MCF 10A (cell line): ENCODE results near the gene COL21A1. TPM values are rescaled to one million over a fixed set of nuclear protein-coding genes. Genes with fewer than 3 reads are reported as not detected.
A peak's percentile ranks its signal among the peaks of the same experiment; 100 is the strongest.

Source experiments
- BruUV-seq: library from RNA; stranded (reverse); fragments of 400-500 nt; replicated peaks from 2 replicates; lab custom pipeline; 2021; lab: Mats Ljungman, UMichigan
- CTCF ChIA-PET: fragments of 300-600 bp; sonication (Branson Sonifier 250); formaldehyde crosslinking; extraction: SDS; loops from one replicate; lab custom pipeline; 2021; ENCODE audit warnings: antibody characterized with exemption, inconsistent platforms; lab: Yijun Ruan, JAX
- POLR2A ChIA-PET: fragments of 300-600, 350-650 bp; sonication (Branson Sonifier 250); formaldehyde crosslinking; extraction: SDS; loops from one replicate; lab custom pipeline; 2020; ENCODE audit warnings: antibody characterized with exemption, inconsistent platforms; lab: Yijun Ruan, JAX
- DNase-seq: peaks from one replicate; pipeline ENCODE4 v3.0.0-alpha.2; 2018; ENCODE audit not compliant: unreplicated experiment
- H3K27ac Mint-ChIP-seq: one replicate; pipeline ENCODE4 v1.8.0; 2022; ENCODE audit warnings: mild to moderate bottlenecking, low read depth, mixed read lengths; ENCODE audit not compliant: unreplicated experiment
- H3K27me3 Mint-ChIP-seq: one replicate; pipeline ENCODE4 v1.8.0; 2022; ENCODE audit warnings: mixed read lengths; ENCODE audit not compliant: insufficient read depth, unreplicated experiment
- H3K36me3 Mint-ChIP-seq: one replicate; pipeline ENCODE4 v1.8.0; 2022; ENCODE audit warnings: mild to moderate bottlenecking, moderate library complexity, mixed read lengths; ENCODE audit not compliant: insufficient read depth, unreplicated experiment
- H3K4me1 Mint-ChIP-seq: one replicate; pipeline ENCODE4 v1.8.0; 2022; ENCODE audit warnings: mixed read lengths; ENCODE audit not compliant: insufficient read depth, unreplicated experiment
- H3K4me3 Mint-ChIP-seq: one replicate; pipeline ENCODE4 v1.8.0; 2022; ENCODE audit warnings: mild to moderate bottlenecking, moderate library complexity, mixed read lengths; ENCODE audit not compliant: unreplicated experiment
- H3K9me3 Mint-ChIP-seq: one replicate; pipeline ENCODE4 v1.8.0; 2022; ENCODE audit warnings: mixed read lengths; ENCODE audit not compliant: unreplicated experiment
- intact Hi-C: fragments of 100-400 bp; cut with micrococcal nuclease; formaldehyde crosslinking; loops from 2 replicates; pipeline ENCODE4 v1.14.1; 2022
- total RNA-seq: library from RNA; stranded (reverse); gene quantifications from 2 replicates; pipeline ENCODE4 v1.2.3, GENCODE V29; 2022
- TF ChIP-seq, protein P1 (sequence below): fragments of 200-600 bp; IDR thresholded peaks from one replicate; pipeline ENCODE4 v1.8.0; 2022; ENCODE audit warnings: antibody characterized with exemption, mild to moderate bottlenecking; ENCODE audit not compliant: unreplicated experiment

Gene COL21A1
- total RNA-seq, 1 experiment from 2014 or later = 1.8 TPM

DNA sequence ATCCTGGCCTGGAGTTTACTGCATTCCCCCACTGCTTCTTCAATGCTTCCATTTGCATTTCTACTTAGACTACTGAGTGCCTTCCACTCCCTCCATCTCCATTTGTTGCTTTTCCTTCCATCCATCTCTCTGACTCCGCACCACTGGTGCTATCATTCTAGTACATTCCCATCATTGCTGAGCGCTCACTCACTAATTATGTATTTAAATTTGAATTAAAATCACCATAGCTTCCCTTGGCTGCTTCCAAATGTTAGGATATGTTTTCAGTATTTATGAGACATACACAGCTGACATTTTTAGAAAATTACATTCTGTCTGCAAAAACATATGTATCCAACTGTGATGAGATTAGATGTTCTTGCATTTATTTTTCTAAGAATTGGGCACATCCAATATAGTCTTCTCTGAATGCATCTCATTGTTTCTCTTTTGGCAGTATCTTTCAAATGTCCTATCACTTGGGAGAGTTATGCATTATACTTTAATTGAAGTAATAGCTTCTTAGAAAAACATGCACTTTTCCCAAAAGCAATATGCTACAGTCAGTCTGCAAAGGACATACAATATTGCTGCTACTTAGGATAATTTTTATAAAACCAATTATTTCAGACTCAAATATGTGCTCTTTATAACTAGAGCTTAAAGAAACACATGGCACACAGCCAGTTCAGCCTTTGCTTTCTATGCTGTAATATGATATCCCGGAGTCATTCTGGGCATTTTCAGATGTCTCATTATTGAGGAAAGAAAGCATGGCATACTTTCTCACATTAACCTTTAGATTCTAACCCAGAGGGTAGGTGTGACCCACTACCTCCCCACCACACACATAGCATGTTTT is 12.1 kb upstream of the COL21A1 start:
- peak; percentile 72 for DNase-seq
- Mint-ChIP-seq H3K4me1 (peaks cover 16% of the 10 kb centered on the region), H3K9me3 (no peaks in the 10 kb centered on the region), H3K27me3 (no peaks in the 10 kb centered on the region), H3K36me3 (no peaks in the 10 kb centered on the region), H3K27ac (no peak overlapping the region), H3K4me3 (no peak overlapping the region)
- POLR2A ChIA-PET = interaction anchor here (0.8 to 1.3 kb wide), 2 partner anchors 9 to 18 kb away, joined by 3 to 4 read pairs; no protein-coding TSS in a partner anchor
- CTCF ChIA-PET = interaction anchor here (0.6 to 0.9 kb wide), 2 partner anchors 18 to 983 kb away, joined by 3 read pairs; no protein-coding TSS in a partner anchor
- intact Hi-C loops = no loop called here
- TF ChIP-seq, protein P1, sequence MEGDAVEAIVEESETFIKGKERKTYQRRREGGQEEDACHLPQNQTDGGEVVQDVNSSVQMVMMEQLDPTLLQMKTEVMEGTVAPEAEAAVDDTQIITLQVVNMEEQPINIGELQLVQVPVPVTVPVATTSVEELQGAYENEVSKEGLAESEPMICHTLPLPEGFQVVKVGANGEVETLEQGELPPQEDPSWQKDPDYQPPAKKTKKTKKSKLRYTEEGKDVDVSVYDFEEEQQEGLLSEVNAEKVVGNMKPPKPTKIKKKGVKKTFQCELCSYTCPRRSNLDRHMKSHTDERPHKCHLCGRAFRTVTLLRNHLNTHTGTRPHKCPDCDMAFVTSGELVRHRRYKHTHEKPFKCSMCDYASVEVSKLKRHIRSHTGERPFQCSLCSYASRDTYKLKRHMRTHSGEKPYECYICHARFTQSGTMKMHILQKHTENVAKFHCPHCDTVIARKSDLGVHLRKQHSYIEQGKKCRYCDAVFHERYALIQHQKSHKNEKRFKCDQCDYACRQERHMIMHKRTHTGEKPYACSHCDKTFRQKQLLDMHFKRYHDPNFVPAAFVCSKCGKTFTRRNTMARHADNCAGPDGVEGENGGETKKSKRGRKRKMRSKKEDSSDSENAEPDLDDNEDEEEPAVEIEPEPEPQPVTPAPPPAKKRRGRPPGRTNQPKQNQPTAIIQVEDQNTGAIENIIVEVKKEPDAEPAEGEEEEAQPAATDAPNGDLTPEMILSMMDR = no peak
- no TSS peak for BruUV-seq

DNA sequence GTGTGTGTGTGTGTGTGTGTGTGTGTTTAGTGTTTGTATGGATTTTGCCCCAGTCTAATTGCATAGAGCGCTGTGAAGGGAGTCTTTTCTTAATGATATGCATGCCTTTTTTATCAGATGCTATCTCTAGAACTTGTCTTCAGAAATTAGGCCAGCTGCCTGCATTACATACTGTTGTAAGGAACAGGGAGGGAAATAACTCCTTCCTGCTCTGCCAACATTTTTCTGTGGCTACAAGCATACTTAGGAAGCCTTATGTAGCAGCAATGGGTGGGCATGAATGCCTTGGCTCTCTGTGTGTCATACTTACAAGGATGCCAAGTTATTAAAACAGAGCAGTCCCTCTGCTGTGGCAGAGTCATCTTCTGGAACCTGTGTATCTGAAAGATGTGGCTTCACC is 8.0 kb upstream of the COL21A1 start:
- no peak for DNase-seq
- H3K27ac Mint-ChIP-seq = no peak overlapping the region
- POLR2A ChIA-PET = no interaction called here
- intact Hi-C loops = no loop called here
- BruUV-seq = no TSS peak
- H3K36me3 Mint-ChIP-seq = no peaks in the 10 kb centered on the region
- CTCF ChIA-PET = no interaction called here
- no peak overlapping the region for H3K4me3 Mint-ChIP-seq
- no peaks in the 10 kb centered on the region for H3K27me3 Mint-ChIP-seq
- peaks cover 14% of the 10 kb centered on the region for H3K4me1 Mint-ChIP-seq
- TF ChIP-seq, protein P1 = no peak
- no peaks in the 10 kb centered on the region for H3K9me3 Mint-ChIP-seq

DNA sequence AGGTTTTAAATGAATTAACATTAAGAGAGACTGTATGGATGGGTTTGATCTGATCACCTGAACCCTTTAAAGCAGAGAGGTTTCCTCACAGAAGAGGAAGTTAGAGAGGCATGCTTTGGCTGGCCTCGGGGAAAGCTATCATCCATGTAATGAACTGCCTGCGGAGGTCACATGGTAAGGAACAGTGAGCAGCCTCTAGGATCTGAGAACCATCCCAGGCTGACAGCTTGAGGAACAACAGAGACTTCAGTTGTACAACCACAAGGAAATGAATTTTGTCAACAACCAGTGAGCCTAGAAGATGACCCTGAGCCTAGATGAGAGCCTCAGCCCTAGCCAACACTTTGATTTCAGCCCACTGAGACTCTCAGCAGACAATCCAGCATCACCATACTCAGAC is 2.9 kb upstream of the COL21A1 start:
- Mint-ChIP-seq H3K36me3 (no peaks in the 10 kb centered on the region), H3K4me3 (no peak overlapping the region), H3K27me3 (no peaks in the 10 kb centered on the region), H3K9me3 (no peaks in the 10 kb centered on the region), H3K27ac (no peak overlapping the region), H3K4me1 (peaks cover 15% of the 10 kb centered on the region)
- no TSS peak for BruUV-seq
- TF ChIP-seq, protein P1 = no peak
- DNase-seq = no peak
- intact Hi-C loops = no loop called here
- CTCF ChIA-PET = interaction anchor here (1.2 kb wide), 1 partner anchor 42 kb away, joined by 3 read pairs; no protein-coding TSS in a partner anchor
- POLR2A ChIA-PET = no interaction called here

DNA sequence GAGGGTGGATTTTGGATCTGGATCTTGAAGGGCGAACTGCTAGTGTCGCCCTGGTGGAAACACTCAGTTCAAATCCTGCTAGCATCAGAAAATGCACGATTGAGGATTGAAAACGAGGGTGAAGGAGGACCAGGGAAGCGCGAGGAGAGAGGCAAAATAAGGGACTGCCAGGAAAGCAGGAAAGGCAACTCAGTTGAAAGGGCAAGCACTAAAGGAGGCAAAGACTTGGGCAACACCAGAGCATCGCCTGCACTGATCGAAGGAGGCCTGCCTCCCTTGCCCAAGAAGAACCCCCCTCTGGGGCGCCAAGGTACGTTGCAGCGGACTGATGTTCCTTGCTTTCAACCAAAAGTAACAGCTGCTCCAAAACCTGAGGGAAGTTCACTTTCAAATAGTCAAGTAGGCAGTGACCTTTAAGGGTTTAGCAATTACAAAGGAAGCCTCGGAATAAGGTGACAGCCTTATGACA is 308 bp upstream of the COL21A1 start:
- H3K36me3 Mint-ChIP-seq = no peaks in the 10 kb centered on the region
- intact Hi-C loops = no loop called here
- TF ChIP-seq, protein P1 = no peak
- ChIA-PET POLR2A (no interaction called here), CTCF (no interaction called here)
- no peaks in the 10 kb centered on the region for H3K27me3 Mint-ChIP-seq
- H3K4me3 Mint-ChIP-seq = no peak overlapping the region
- no TSS peak for BruUV-seq
- no peaks in the 10 kb centered on the region for H3K9me3 Mint-ChIP-seq
- DNase-seq = no peak
- no peak overlapping the region for H3K27ac Mint-ChIP-seq
- peaks cover 15% of the 10 kb centered on the region for H3K4me1 Mint-ChIP-seq
